Osteoblast (primary cell): ENCODE data around the gene PHLPP1. TPM values are rescaled to one million over a fixed set of nuclear protein-coding genes. Genes with fewer than 3 reads are reported as not detected.

Experiments used
- DNase-seq: peaks from one replicate; pipeline ENCODE4 v3.0.0; 2011; ENCODE audit warnings: low spot score, mixed read lengths; ENCODE audit not compliant: insufficient read length; ENCODE audit errors: missing footprints
- H2AFZ ChIP-seq: 2 replicates; pipeline ENCODE4 v1.6.0; 2011; ENCODE audit warnings: mild to moderate bottlenecking, low read length
- H3K27ac ChIP-seq: 2 replicates; pipeline ENCODE4 v1.5.1; 2011; ENCODE audit warnings: mild to moderate bottlenecking, low read depth, low read length, moderate library complexity
- H3K27me3 ChIP-seq: 2 replicates; pipeline ENCODE4 v1.6.0; 2012; ENCODE audit warnings: mild to moderate bottlenecking, control low read depth, inconsistent platforms, low read length, moderate library complexity; ENCODE audit not compliant: insufficient read depth
- H3K36me3 ChIP-seq: 2 replicates; pipeline ENCODE4 v1.5.1; 2011; ENCODE audit warnings: mild to moderate bottlenecking, low read length, control low read depth, moderate library complexity; ENCODE audit not compliant: insufficient read depth
- H3K4me1 ChIP-seq: 2 replicates; pipeline ENCODE4 v1.5.1; 2011; ENCODE audit warnings: mild to moderate bottlenecking, low read length, control low read depth, moderate library complexity; ENCODE audit not compliant: insufficient read depth
- H3K4me2 ChIP-seq: 2 replicates; pipeline ENCODE4 v1.6.0; 2011; ENCODE audit warnings: mild to moderate bottlenecking, low read length; ENCODE audit not compliant: insufficient read depth
- H3K4me3 ChIP-seq: fragments of 200-600 bp; sonication (generic); 3 replicates; pipeline ENCODE4 v1.5.1; 2012; ENCODE audit warnings: mild to moderate bottlenecking, low read length, inconsistent platforms; ENCODE audit not compliant: insufficient read depth
- H3K79me2 ChIP-seq: 2 replicates; pipeline ENCODE4 v1.6.0; 2012; ENCODE audit warnings: mild to moderate bottlenecking, low read length, control low read depth, inconsistent platforms; ENCODE audit not compliant: insufficient read depth
- H3K9me3 ChIP-seq: 2 replicates; pipeline ENCODE4 v1.5.1; 2011; ENCODE audit warnings: low read depth, low read length, control low read depth
- H4K20me1 ChIP-seq: 2 replicates; pipeline ENCODE4 v1.6.0; 2012; ENCODE audit warnings: mild to moderate bottlenecking, low read length, control low read depth; ENCODE audit not compliant: insufficient read depth
- CTCF ChIP-seq: IDR thresholded peaks from 2 replicates; pipeline ENCODE4 v1.5.1; 2011; ENCODE audit warnings: mild to moderate bottlenecking, low read depth, low read length, moderate library complexity; ENCODE audit errors: extremely low read depth
- total RNA-seq: library from RNA; depleted of rRNA; stranded (reverse); fragments of >200 nt; gene quantifications from 2 replicates; pipeline ENCODE4 v1.2.3, GENCODE V29; 2012

PHLPP1 gene
- total RNA-seq, 1 donor, result 6.9 TPM

GRCh38 chr18:63005306-63005705 lies 290.0 kb downstream of the PHLPP1 start:
- no peaks in the 10 kb centered on the region for H3K9me3 ChIP-seq
- no peaks in the 10 kb centered on the region for H3K4me1 ChIP-seq
- no peaks in the 10 kb centered on the region for H3K79me2 ChIP-seq
- H3K4me2 ChIP-seq, result no peak overlapping the region
- no peak overlapping the region for H2AFZ ChIP-seq
- no peaks in the 10 kb centered on the region for H4K20me1 ChIP-seq
- no peak for TF ChIP-seq CTCF
- H3K27ac ChIP-seq, result no peak overlapping the region
- peaks cover 22% of the 10 kb centered on the region for H3K27me3 ChIP-seq
- H3K36me3 ChIP-seq, result no peaks in the 10 kb centered on the region
- no peak for DNase-seq
- H3K4me3 ChIP-seq, result no peak overlapping the region

GRCh38 chr18:63007231-63007630 lies 291.9 kb downstream of the PHLPP1 start:
- Histone ChIP-seq H4K20me1 (no peaks in the 10 kb centered on the region), H3K27me3 (peaks cover 33% of the 10 kb centered on the region), H3K9me3 (no peaks in the 10 kb centered on the region), H3K79me2 (no peaks in the 10 kb centered on the region), H3K36me3 (no peaks in the 10 kb centered on the region), H3K4me3 (no peak overlapping the region), H3K27ac (no peak overlapping the region), H3K4me1 (no peaks in the 10 kb centered on the region), H3K4me2 (no peak overlapping the region), H2AFZ (no peak overlapping the region)
- no peak for TF ChIP-seq CTCF
- DNase-seq, result no peak

- Histone ChIP-seq H3K4me2 (no peak overlapping the region), H3K4me1 (no peaks in the 10 kb centered on the region), H3K27ac (no peak overlapping the region), H4K20me1 (no peaks in the 10 kb centered on the region), H2AFZ (no peak overlapping the region), H3K36me3 (no peaks in the 10 kb centered on the region), H3K79me2 (no peaks in the 10 kb centered on the region), H3K4me3 (no peak overlapping the region), H3K27me3 (peaks cover 13% of the 10 kb centered on the region), H3K9me3 (no peaks in the 10 kb centered on the region)
- TF ChIP-seq CTCF, result peak; percentile 83
- DNase-seq, result no peak
These were observed 300.9 kb downstream of the PHLPP1 start for GRCh38 chr18:63016270-63016669.

GRCh38 chr18:63017076-63017475 lies 301.7 kb downstream of the PHLPP1 start:
- H3K4me2 ChIP-seq, result no peak overlapping the region
- peaks cover 11% of the 10 kb centered on the region for H3K27me3 ChIP-seq
- TF ChIP-seq CTCF, result no peak
- H4K20me1 ChIP-seq, result no peaks in the 10 kb centered on the region
- no peak overlapping the region for H3K27ac ChIP-seq
- H3K4me3 ChIP-seq, result no peak overlapping the region
- DNase-seq, result no peak
- H3K4me1 ChIP-seq, result no peaks in the 10 kb centered on the region
- H3K36me3 ChIP-seq, result no peaks in the 10 kb centered on the region
- no peaks in the 10 kb centered on the region for H3K9me3 ChIP-seq
- no peaks in the 10 kb centered on the region for H3K79me2 ChIP-seq
- no peak overlapping the region for H2AFZ ChIP-seq
